IPS-11a (cell line): ENCODE results near the gene BANF2.
A peak's percentile ranks its signal among the peaks of the same experiment; 100 is the strongest.

Experiments
- H3K4me3 ChIP-seq: one replicate; pipeline ENCODE4 v1.5.1; 2013; ENCODE audit warnings: low read depth, low read length, control low read depth

BANF2 gene

DNA sequence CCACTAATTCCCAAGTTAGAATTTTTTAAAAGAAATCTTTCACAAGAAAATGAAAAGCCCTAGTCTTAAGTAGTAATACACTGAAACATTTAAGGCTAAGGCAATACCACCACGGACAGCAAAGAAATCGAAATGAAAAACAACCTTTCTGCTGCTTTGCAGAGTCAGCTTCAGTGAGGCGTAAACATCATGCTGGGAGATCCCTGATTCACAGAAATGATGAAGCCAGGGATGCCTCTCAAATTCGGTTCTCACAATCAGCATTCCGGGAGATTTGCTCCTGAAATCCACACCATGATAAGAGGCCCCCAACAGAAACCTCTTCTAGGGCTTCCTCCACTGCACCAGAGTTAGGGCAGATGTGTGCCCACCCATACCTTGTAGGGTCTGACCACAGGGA, 36.3 kb upstream of the BANF2 start:
- no peak overlapping the region for H3K4me3 ChIP-seq

DNA sequence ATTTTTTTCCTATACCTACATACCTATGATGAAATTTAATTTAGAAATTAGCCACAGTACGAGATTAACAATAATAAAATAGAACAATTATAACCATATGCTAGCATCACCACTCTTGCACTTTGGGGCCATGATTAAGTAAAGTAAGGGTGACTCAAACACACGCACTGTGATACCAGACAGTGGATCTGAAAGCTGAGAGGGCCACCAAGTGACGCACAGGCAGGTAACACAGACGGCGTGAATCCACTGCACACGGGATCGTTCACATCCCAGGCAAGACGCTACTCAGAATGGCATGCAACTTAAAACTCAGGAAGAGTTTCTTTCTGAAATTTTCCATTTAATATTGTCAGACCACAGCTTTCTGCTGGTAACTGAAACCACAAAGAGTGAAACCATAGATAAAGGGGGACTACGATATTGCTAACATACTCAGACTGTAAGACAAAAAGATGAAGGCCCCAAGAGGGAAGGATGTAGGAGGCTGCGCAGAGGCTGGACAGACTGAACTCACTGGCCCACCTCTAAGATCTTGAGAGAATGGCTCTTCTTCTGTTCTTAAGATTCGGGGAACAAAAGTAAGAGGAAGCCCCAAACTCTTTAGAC, 35.6 kb upstream of the BANF2 start:
- H3K4me3 ChIP-seq: no peak overlapping the region

DNA sequence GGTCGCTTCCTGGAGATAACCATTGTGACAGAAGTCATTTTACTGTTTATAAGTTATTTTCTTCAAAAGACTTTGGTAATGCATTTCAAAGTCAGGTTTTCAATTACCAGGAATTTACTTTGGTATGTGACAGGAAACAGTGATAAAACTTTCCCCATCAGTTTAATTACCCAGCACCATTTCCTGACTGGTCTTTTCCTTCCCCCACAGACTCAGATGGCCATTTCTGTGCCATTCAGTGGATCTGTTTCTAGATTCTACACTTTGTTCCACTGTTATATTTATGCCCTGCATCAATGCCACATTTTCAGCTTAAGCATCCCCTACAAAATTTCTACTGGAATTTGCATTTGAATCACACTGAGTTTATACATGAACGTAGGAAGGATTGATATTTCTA, 34.0 kb upstream of the BANF2 start:
- H3K4me3 ChIP-seq: no peak overlapping the region

DNA sequence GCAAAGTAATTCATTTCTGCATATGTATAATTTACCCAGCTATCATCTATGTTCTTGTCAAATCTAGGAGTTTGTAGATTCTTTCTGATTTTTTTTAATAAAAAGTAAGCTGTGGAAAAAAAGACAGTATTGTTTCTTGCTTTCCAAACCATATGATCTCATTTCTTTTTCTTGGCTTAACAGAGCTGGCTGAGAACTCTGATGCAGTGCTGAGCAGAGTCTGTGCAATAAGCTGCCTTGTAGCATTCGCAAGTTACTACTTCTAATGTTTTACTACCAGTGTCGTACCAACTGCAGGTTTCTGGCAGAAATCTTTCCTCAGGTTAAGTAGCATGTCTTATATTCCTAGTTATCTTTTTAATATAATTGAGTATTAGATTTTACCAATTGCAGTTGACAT, 33.3 kb upstream of the BANF2 start:
- H3K4me3 ChIP-seq: no peak overlapping the region

DNA sequence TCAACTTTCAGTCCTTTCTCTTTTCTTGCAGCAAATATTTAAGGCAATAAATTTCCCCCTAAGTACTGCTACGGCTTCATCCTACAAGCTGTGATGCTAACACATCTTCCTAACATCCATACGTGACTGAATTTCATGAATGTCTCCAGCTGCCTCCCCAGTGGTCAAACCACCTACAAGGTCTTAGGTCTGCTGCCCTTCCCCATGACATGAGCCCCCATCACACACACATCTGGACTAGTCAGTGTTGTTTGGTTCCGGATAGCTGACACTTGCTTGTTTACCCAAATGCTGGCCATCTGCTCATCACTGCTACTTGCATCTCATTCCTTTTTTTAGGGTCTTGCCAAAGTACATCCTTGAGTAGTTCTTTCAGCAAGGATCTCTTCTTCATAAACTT, 32.3 kb upstream of the BANF2 start:
- no peak overlapping the region for H3K4me3 ChIP-seq

DNA sequence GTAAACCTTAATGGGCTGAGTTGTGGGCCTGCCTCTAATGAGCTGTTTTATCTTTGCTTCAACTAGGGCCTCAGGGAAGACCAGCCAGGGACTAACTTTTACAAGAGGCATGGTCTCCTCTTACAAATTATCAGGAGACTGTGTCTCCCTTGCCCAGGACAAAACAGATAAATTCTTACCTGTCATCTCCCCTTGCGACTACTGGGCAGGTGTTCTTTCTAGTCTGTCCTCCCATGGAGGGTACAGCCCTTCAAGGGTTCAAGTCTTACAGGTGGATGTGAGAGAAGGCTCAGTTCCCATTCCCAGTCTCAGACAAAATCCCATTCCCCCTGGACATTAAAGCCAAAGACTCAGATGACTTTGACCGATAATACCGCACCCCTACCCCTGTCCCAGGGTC, 31.3 kb upstream of the BANF2 start:
- no peak overlapping the region for H3K4me3 ChIP-seq

DNA sequence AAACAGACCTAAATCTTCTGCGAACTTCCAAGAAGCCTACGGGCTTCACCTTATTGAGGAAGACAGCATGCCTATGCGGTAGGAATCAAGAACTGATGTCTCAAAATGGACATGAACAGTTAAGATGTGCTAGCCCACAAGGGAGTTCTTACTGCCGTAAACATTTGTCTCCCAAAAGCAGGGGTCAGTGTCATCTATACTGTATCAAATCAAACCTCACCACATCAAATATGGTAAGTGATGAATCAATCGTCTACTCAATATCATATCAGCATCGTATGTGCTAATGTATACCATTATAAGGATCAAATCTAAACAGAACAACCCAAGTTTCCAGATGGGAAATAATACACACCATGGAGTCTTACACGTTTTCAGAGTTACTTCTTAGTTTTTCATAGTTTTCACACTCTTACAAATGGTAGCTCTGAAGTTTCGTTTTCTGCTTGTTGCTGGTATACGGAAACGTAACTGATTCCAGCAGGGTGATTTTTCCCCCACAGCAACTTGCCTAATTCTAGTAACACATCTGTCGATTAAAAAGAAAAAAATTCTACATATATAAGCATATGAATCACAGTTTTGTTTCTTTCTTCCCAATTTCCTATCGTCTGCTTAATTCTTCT, 30.3 kb upstream of the BANF2 start:
- no peak overlapping the region for H3K4me3 ChIP-seq

DNA sequence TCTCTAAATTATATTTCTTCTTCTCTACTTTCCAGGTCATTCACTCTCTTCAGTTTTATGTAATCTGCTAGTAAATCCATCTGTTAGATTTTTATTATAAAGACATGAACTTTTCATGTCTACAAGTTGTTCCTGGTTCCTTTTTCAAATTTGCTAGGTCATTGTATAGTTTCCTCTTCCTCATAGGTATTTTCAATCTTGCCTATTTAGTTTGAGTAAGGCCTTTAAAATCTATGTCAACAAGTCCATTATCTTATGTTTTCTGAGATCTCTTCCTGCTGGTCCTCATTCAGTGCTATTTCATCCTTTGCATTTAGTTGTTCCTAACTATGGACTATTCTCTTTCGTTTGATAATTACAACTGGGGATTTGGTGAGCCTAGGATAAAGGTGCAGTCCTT, 28.8 kb upstream of the BANF2 start:
- no peak overlapping the region for H3K4me3 ChIP-seq

DNA sequence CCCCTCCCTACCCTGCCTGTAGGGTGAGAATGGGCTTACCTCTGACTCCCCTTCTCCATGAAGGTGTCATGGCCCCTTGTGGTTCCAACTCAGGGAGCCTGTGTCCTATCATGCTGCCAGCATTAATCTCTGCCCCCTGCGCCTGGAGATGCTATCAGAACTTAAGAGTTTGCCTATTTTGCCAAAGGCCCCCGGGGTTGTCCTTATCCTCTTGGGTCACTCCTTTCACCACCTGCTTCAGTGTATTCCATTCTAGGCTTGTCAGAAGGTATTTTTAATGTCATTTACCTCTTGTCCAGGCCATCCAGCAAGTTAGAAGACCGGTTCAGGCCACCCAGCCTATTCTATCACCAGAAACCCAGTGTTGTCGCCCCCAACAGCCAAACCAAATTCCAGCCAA, 28.2 kb upstream of the BANF2 start:
- H3K4me3 ChIP-seq: no peak overlapping the region

DNA sequence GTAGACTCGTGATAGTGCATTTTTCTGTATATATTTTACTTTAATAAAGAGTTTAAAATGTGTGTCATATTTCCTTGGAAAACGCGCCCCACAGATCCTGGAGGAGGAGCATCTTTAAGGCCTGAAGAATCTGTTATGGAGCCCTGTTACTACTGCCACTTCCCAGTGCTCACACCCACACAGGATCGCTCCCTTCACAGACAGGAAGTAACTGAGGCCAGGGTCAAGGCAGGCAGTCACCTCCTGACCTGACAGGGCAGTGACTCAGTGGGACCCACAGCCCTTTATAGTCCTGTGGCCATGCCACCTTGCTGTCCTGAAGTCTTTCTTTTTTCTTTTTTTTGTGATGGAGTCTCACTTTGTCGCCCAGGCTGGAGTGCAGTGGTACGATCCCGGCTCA, 26.7 kb upstream of the BANF2 start:
- no peak overlapping the region for H3K4me3 ChIP-seq

DNA sequence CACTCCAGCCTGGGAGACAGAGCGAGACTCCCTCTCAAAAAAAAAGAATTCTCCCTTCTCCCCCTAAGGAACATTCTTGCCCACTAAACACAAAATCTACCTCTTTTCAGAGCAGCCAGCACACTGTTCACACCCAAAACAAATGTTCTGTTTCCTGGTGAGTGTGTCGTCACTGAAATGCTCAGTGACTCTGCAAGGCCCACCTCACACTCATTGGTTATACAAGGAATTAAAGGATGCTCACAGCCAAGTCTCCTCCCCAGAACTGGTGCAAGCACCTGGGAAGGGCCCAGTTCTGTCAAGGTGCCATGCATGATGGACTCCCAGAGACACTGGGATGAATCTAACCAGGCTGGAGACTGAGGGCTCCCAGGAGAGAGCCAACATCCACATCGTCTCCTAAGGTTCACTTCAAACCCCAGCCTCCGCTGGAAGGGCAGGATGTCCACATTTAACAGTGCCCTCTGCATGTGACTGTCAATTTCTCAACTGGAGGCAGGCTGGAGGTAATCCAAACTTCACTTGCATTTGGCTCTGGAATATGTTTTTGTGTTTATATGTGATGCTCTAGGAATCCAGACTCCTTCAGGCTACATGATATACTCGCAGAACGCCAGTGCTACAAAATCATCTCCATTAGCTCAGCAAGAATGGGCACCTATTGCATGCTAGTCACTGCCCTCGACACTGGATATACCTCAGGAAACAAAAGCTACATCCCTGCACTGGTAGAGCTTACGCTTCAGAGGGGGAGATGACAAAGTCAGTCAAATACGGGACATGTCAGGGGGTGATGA, 24.8 kb upstream of the BANF2 start:
- H3K4me3 ChIP-seq: no peak overlapping the region

DNA sequence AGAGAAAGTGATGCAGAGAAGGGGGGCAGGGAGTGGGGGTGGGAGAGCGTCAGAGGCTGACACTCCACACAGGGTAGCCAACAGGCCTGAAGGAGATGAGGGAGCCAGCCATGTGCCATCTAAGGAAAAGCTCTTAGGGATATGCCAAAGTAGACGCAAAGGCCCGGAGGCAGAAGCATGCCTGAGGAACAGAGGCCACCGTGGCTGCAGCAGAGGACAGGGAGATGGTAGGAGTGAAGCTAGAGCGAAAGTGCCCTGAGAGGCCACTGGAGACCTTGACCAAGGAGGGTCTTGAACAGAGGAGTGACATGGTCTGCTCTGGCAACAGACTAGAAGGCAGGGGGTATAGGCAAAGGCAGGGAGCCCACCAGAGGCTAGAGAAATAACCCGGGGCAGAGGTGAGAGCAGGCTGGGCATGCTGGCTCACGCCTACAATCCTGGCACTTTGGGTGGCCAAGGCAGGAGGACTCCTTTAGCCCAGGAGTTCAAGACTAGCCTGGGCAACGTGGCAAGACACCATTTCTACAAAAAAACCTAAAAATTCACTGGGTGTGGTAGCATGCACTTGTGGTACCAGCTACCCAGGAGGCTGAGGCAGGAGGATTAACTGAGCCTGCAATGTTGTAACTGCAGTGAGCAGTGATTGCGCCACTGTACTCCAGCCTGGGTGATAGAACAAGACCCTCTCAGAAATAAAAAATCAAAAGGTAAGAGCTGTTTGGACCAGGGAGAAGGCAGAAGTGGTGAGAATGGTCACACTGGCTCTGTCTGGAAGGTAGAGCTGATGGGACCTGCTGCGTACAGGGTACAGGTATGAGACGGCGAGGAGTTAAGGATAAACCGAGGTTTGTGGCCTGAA, 24.0 kb upstream of the BANF2 start:
- no peak overlapping the region for H3K4me3 ChIP-seq

DNA sequence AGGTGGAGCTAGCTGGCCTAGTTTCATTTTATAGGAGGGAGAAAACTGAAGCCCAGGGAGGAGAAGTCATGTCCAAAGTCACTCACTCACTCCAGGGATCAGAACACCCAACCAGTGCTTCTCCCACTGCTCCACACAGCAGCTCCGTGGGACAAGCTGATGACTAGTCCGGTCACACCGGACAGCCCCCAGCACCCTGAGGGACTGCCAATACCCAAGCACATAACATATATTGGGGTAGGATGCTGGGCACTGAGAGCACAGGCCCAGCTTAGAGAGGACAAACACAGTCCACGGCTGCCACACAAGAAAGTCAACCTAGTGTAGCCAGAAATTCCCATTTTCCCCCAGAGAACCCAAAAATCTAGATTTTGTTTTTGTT, 23.4 kb upstream of the BANF2 start:
- H3K4me3 ChIP-seq: no peak overlapping the region

DNA sequence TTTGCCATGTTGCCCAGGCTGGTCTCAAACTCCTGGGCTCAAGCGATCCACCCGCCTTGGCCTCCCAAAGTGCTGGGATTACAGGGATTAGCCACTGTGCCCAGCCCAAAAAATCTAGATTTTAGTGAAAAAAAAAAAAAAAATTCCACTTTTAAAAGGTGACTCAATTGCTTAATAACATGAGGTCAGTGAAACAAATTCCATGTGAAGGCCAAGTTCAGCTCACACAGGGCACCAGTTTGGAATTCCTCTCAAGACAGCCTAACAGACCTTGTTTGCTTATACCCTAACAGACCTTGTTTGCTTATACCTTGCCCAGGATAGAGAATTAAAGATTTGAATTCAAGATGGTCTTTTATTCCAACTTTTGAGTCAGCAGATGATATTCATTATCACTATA, 22.8 kb upstream of the BANF2 start:
- no peak overlapping the region for H3K4me3 ChIP-seq

DNA sequence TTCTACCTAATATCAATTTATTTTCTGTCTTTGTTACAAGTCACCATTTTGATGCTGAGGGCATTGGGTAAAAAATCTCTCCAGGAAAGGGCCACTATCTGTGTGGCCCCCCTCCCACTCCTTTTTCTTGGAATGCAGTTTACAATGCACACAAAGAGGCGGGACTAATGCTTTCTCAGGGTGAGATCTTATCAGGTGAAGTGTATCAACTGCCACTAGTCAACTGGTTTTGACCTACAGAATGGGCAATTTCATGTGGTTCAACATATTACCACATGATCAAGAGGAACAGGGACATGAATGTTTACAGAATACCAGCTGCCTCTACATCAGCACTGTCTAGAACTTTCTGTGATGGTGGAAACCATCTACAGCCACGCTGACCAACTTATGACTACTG, 21.5 kb upstream of the BANF2 start:
- no peak overlapping the region for H3K4me3 ChIP-seq

DNA sequence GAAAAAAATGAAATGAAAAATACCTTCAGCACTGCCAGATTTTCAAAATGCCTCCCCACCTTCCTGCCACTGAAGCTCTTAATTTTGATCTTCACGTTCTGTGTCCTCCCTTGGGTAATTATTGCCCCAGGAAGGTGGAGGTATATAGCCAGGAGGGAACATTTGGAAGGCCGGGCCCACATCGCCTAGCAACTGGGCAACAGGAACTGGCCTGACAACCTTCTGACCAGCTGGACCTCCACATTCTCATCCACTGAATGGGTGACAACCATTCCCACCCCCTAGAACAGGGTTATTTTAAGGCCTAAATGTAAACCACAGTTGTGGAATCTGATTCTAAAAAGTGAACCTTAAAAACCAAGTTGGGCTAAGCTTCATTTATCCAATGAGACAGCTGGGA, 20.9 kb upstream of the BANF2 start:
- H3K4me3 ChIP-seq: no peak overlapping the region

DNA sequence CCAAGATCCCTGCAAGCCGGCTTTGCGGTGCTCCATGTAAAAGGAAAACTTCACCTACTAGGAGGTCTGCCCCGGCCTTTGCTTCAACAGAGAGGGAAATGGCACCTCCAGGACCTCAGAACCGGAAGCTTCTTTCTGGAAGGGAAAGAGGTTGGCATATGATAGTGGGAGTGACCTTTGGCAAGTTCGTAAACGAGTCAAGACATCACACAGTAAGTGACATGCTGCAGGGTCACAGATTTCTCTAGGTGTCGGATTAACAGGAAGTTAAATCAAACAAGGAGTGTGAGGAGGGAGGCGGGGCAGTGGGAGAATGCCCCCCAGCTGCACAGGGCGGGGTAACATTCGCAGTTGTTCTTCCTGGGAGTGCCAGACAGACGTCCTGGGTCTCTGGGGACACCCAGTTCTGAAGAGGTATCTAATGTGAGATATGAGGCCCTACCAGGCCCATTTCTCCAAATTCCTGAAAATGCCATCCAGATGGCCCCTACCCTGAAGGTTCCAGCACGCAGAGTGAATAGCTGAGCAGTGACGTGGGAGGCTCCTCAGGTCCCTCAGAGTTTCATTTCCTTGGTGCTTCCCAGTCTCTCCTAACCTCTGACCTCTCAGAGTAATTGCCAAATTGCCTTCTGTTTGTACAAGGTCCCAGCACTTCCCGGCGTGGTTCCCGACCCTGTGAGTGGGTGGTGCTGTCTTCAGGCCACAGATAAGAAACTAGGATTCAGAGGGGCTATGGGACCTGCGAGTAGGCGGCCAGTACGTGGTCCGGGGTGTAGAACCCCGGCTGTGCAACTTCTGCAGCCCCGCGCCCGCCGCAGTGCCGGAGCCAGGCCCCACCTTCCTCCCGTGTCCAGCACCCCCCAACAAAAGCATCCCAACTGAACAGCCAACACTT, 19.6 kb upstream of the BANF2 start:
- peak overlapping the region; percentile 78 for H3K4me3 ChIP-seq

DNA sequence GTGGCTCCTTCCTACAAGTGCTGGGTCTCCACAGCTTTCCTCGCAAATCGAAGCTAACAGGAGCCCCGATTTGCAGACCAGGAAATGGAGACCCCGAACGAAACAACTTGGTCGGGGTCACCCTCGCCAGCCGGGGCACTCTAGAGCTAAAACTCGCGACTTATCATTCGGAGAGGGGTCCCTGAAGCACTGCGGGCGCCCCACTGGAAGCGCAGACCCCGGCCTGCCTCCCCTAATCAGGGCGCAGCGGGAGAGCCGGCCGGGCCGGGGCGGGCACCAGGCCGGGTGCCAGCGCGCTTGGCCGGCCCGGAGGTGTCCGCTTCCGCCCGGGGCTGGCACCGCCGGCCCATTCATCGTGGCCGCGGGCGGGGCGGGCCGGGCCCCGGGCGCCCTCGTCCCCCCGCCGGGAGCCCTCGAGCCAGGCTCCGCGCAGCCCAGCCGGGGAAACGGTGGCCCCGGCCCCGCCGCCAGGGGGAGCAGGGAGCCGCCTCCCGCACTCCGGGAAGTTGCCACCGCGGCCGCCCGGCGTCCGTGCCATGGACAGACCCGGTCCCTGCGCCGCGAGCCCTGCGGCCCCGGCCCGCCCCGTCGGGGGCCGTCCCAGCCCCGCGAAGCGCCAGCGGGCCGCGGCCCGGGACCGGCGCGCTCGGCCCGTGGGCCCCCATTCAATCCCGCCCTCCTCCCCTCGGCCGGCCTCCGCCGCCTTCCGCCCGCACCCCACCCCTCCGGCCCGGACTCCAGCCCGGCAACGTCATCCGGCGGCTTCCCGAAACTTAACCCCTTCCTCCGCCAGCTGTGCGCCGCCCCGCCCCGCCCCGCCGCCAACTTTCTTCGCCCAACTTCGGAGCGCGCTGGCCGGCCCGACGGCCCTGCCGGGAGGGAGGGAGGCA, 18.7 kb upstream of the BANF2 start:
- peak overlapping the region; percentile 78 for H3K4me3 ChIP-seq

DNA sequence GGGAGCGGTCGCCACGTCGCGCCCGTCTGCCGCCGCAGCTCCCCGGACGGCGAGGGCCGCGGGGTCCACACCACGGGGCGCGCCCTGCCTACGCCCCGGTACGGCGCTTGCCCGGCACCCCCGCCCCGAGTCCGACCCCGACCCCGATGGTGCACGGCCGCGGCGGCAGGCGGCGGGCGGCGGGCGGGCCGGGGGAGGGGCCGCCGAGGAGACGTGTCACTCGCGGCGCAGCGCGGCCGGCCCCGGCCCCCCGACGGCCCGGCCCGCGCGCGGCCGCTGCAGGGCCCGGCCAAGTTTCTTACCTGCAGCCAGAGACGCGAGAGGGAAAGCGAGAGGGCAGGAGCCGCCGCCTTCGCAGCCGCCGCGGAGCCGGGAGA, 18.1 kb upstream of the BANF2 start:
- H3K4me3 ChIP-seq: peak overlapping the region; percentile 80
